Activated CD4-positive, alpha-beta memory T cell treated with anti-CD3 and anti-CD28 coated beads, Interleukin-2, amount 10 ng/mL, durations not matched to agents 7 days and 5 days (primary cell): ENCODE data around the gene CD59. TPM values are rescaled to one million over a fixed set of nuclear protein-coding genes. Genes with fewer than 3 reads are reported as not detected.
"Not testable (repeated sequence)": the region's sequence is repeated elsewhere in the genome, so short reads cannot be mapped to it uniquely, and the experiment has no call there.

ENCODE experiments used
- CTCF ChIA-PET: fragments of 350-600 bp; sonication (Branson Sonifier 250); formaldehyde crosslinking; loops from one replicate; lab custom pipeline; 2021; ENCODE audit warnings: antibody characterized with exemption, inconsistent platforms; lab: Charles Lee
- POLR2A ChIA-PET: fragments of 350-600 bp; sonication (Branson Sonifier 250); formaldehyde crosslinking; loops from one replicate; lab custom pipeline; 2021; ENCODE audit warnings: antibody characterized with exemption; lab: Charles Lee
- DNase-seq: peaks from one replicate; pipeline ENCODE4 v3.0.0-alpha.2; 2020
- H3K27ac Mint-ChIP-seq: one replicate; pipeline ENCODE4 v1.8.0; 2021; ENCODE audit warnings: mild to moderate bottlenecking, mixed read lengths
- H3K27me3 Mint-ChIP-seq: one replicate; pipeline ENCODE4 v1.8.0; 2021; ENCODE audit warnings: mixed read lengths
- H3K36me3 Mint-ChIP-seq: one replicate; pipeline ENCODE4 v1.8.0; 2021; ENCODE audit warnings: low read depth, mixed read lengths
- H3K4me1 Mint-ChIP-seq: one replicate; pipeline ENCODE4 v1.8.0; 2021; ENCODE audit warnings: mixed read lengths
- H3K4me3 Mint-ChIP-seq: one replicate; pipeline ENCODE4 v1.8.0; 2021; ENCODE audit warnings: mild to moderate bottlenecking, mixed read lengths
- H3K9me3 Mint-ChIP-seq: one replicate; pipeline ENCODE4 v1.8.0; 2021; ENCODE audit warnings: mixed read lengths
- total RNA-seq, 2 experiments: library from RNA; stranded (reverse); gene quantifications; one replicate each; pipeline ENCODE4 v1.2.3, GENCODE V29; 2021

Gene CD59
- total RNA-seq, 2 experiments from 2014 or later = 153 to 158 TPM

DNA sequence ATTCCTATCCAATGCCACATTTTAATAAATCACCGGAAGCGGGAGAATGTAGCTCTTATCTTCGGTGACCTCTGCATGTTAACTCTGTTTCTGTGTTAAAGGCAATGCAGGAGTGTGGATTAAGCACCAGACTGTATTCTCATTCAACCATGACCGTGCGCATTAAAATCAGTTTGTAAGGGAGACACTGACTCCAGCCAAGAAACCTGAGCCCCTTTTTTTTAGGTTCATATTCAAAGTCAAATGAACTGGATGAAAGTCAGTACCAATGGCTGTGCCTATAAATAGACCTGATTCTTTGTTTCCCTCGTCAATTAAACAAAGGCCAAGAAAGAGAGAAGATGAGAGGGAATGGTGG is 67.8 kb downstream of the CD59 start:
- ChIA-PET POLR2A (interaction anchor here (0.9 kb wide), 1 partner anchor 36 kb away, joined by 3 read pairs; no protein-coding TSS in a partner anchor), CTCF (no interaction called here)
- DNase-seq = no peak
- no peaks in the 10 kb centered on the region for H3K9me3 Mint-ChIP-seq
- peaks cover 5% of the 10 kb centered on the region for H3K27me3 Mint-ChIP-seq
- no peaks in the 10 kb centered on the region for H3K36me3 Mint-ChIP-seq
- H3K4me3 Mint-ChIP-seq = no peak overlapping the region
- H3K27ac Mint-ChIP-seq = no peak overlapping the region
- peaks cover 17% of the 10 kb centered on the region for H3K4me1 Mint-ChIP-seq

DNA sequence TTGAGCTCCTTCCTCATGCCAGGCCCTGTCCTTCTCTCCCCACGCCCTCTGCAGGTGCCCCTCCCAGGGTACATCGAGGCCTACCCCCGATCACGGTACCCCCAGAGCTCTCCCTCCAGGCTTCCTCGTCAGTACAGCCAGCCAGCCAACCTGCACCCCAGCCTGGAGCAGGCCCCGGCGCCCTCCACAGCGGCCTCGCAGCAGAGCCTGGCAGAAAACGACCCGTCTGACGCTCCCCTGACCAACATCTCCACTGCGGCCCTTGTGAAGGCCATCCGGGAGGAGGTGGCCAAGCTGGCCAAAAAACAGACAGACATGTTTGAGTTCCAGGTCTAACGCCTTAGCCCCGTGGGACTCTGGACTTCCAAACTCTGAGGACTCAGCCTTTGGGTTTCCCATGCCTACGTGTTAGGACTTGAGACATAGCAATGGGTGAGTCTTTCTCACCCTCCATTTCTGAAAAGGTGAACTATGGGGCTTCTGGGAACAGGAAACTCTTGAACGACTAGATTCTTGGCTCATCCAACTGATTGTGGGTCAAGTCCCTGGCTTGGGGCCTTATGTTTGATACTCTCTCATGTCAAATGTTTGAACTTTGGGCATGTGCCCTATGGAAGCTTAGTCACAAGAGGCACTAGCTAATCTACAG is 68.3 kb downstream of the CD59 start:
- Mint-ChIP-seq H3K4me3 (no peak overlapping the region), H3K27ac (no peak overlapping the region), H3K9me3 (no peaks in the 10 kb centered on the region), H3K36me3 (no peaks in the 10 kb centered on the region), H3K4me1 (peaks cover 17% of the 10 kb centered on the region), H3K27me3 (peaks cover 5% of the 10 kb centered on the region)
- POLR2A ChIA-PET = interaction anchor here (0.9 kb wide), 1 partner anchor 37 kb away, joined by 3 read pairs; no protein-coding TSS in a partner anchor
- no peak for DNase-seq
- CTCF ChIA-PET = no interaction called here

- no peak for DNase-seq
- ChIA-PET POLR2A (no interaction called here), CTCF (no interaction called here)
- H3K27ac Mint-ChIP-seq = no peak overlapping the region
- H3K27me3 Mint-ChIP-seq = peaks cover 1% of the 10 kb centered on the region
- no peaks in the 10 kb centered on the region for H3K36me3 Mint-ChIP-seq
- H3K4me1 Mint-ChIP-seq = peaks cover 8% of the 10 kb centered on the region
- H3K9me3 Mint-ChIP-seq = no peaks in the 10 kb centered on the region
- no peak overlapping the region for H3K4me3 Mint-ChIP-seq
These were observed 70.7 kb downstream of the CD59 start for GRCh38 chr11:33665350-33666106.

DNA sequence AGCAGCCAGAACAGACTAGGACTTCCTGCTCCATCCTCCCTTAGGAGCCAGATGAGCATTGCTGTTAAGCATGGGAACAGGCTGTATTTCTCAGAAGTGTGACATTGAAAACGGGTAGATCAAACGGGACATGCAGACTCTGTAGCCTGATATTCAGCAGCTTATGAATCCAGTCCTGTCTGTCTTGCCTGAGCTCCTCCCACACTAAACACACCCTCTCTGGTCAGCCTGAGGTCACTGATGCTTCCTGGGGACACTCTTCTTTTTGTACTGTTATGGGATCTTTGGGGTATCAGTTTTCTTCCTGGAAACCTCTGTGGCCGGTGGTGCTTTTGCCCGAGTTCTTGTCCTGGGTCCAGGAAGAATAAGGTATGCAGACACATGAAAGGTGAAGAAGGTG is 71.4 kb downstream of the CD59 start:
- H3K4me3 Mint-ChIP-seq = no peak overlapping the region
- no peaks in the 10 kb centered on the region for H3K9me3 Mint-ChIP-seq
- DNase-seq = no peak
- H3K27ac Mint-ChIP-seq = no peak overlapping the region
- H3K4me1 Mint-ChIP-seq = peaks cover 2% of the 10 kb centered on the region
- POLR2A ChIA-PET = no interaction called here
- H3K27me3 Mint-ChIP-seq = peaks cover 1% of the 10 kb centered on the region
- no peaks in the 10 kb centered on the region for H3K36me3 Mint-ChIP-seq
- CTCF ChIA-PET = no interaction called here

GRCh38 chr11:33664166-33664565 is 72.1 kb downstream of the CD59 start:
- no peaks in the 10 kb centered on the region for H3K4me1 Mint-ChIP-seq
- H3K4me3 Mint-ChIP-seq = no peak overlapping the region
- DNase-seq = no peak
- no peaks in the 10 kb centered on the region for H3K9me3 Mint-ChIP-seq
- no peaks in the 10 kb centered on the region for H3K36me3 Mint-ChIP-seq
- ChIA-PET POLR2A (no interaction called here), CTCF (no interaction called here)
- H3K27me3 Mint-ChIP-seq = peaks cover 1% of the 10 kb centered on the region
- no peak overlapping the region for H3K27ac Mint-ChIP-seq

GRCh38 chr11:33663121-33663520 is 73.1 kb downstream of the CD59 start:
- no peak overlapping the region for H3K27ac Mint-ChIP-seq
- H3K9me3 Mint-ChIP-seq = no peaks in the 10 kb centered on the region
- ChIA-PET CTCF (no interaction called here), POLR2A (no interaction called here)
- H3K27me3 Mint-ChIP-seq = peaks cover 4% of the 10 kb centered on the region
- no peak overlapping the region for H3K4me3 Mint-ChIP-seq
- H3K4me1 Mint-ChIP-seq = no peaks in the 10 kb centered on the region
- DNase-seq = no peak
- H3K36me3 Mint-ChIP-seq = no peaks in the 10 kb centered on the region

DNA sequence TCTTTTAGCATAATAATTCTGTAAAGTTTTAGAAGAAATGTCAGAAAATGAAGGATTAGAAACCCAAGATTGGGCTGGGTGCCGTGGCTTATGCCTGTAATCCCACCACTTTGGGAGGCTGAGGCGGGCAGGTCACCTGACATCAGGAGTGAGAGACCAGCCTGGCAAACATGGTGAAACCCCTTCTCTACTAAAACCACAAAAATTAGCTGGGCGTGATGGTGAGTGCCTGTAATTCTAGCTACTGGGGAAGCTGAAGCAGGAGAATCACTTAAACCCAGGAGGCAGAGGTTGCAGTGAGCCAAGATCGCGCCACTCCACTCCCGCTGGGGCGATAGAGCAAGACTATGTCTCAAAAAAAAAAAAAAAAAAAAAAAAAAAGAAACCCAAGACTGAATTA is 74.7 kb downstream of the CD59 start:
- H3K4me3 Mint-ChIP-seq, H3K27me3 Mint-ChIP-seq, H3K36me3 Mint-ChIP-seq, H3K4me1 Mint-ChIP-seq, H3K9me3 Mint-ChIP-seq, POLR2A ChIA-PET, DNase-seq, H3K27ac Mint-ChIP-seq: not testable (repeated sequence)
- CTCF ChIA-PET = interaction anchor here (0.7 kb wide), 1 partner anchor 299 kb away, joined by 7 read pairs; no protein-coding TSS in a partner anchor

GRCh38 chr11:33660962-33661361 is 75.3 kb downstream of the CD59 start:
- H3K27ac Mint-ChIP-seq = no peak overlapping the region
- no peaks in the 10 kb centered on the region for H3K9me3 Mint-ChIP-seq
- H3K4me3 Mint-ChIP-seq = no peak overlapping the region
- H3K27me3 Mint-ChIP-seq = peaks cover 4% of the 10 kb centered on the region
- DNase-seq = no peak
- H3K4me1 Mint-ChIP-seq = no peaks in the 10 kb centered on the region
- H3K36me3 Mint-ChIP-seq = no peaks in the 10 kb centered on the region
- POLR2A ChIA-PET = no interaction called here
- CTCF ChIA-PET = no interaction called here

GRCh38 chr11:33659370-33660139 is 76.7 kb downstream of the CD59 start:
- CTCF ChIA-PET = no interaction called here

DNA sequence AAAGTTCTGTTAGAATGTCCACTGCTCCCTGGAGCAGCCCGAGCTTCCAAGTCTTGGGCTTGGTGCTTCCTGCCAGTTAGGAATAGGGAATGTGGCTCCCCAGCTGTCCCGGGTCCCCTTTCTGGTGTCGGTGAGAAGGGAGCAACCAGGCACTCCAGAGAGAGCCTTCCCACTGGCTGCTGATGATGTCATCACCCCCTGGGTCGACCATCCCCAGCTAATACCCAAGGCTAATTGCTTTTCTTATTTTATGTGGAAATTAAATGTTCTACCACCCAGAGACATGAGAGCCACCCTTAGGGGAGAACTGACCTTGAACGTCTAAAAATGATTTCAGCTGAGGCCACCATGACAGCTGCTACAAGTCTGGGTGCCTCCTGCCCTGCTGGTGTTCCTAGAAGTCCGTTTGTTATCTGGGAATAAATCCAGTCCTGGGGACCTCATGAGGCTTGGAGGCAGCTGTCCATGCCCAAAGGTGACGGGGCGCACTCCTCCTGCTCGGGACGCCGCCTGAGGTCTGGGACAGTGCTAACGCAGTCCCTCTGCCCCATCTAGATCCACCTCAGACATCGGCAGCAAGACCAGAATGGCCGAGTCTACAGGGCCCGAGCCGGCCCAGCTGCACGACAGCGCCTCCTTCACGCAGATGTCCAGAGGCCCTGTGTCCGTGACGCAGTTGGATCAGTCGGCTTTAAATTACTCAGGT is 77.9 kb downstream of the CD59 start:
- peaks cover 8% of the 10 kb centered on the region for H3K27me3 Mint-ChIP-seq
- no peak overlapping the region for H3K27ac Mint-ChIP-seq
- POLR2A ChIA-PET = no interaction called here

More at GRCh38 chr11:33659370-33660139, 76.7 kb downstream of the CD59 start:
- Mint-ChIP-seq H3K36me3 (no peaks in the 10 kb centered on the region), H3K4me3 (no peak overlapping the region), H3K27ac (no peak overlapping the region), H3K4me1 (no peaks in the 10 kb centered on the region), H3K27me3 (peaks cover 8% of the 10 kb centered on the region), H3K9me3 (no peaks in the 10 kb centered on the region)
- POLR2A ChIA-PET = no interaction called here
- no peak for DNase-seq

GRCh38 chr11:33657757-33658156 is 78.5 kb downstream of the CD59 start:
- Mint-ChIP-seq H3K4me3 (no peak overlapping the region), H3K9me3 (no peaks in the 10 kb centered on the region), H3K27me3 (peaks cover 10% of the 10 kb centered on the region), H3K27ac (no peak overlapping the region), H3K36me3 (no peaks in the 10 kb centered on the region), H3K4me1 (no peaks in the 10 kb centered on the region)
- ChIA-PET POLR2A (no interaction called here), CTCF (no interaction called here)
- no peak for DNase-seq

More for the DNA sequence above, 77.9 kb downstream of the CD59 start:
- no peak for DNase-seq
- no peaks in the 10 kb centered on the region for H3K4me1 Mint-ChIP-seq
- no peak overlapping the region for H3K4me3 Mint-ChIP-seq
- CTCF ChIA-PET = no interaction called here
- H3K9me3 Mint-ChIP-seq = no peaks in the 10 kb centered on the region
- H3K36me3 Mint-ChIP-seq = no peaks in the 10 kb centered on the region

DNA sequence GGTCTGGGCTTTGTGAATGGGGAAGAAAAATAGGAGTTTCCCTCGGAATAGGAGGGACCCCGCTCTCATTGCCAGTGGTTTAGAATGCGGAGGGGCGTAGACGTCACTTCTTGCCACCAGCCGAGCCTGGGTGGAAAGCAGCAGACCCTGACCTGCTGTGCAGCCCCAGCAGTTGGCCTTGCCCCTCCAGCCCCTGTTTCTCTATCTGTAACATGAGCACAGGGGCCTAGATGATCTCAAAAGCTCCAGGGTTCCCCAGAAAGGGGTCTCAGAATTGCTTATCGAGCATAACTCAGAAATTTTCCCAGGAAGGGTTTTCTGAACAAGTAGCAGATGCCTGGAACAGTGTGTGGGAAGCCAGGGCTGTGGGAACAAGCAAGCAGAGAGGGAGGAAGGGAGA is 79.5 kb downstream of the CD59 start:
- H3K27me3 Mint-ChIP-seq = peaks cover 11% of the 10 kb centered on the region
- ChIA-PET POLR2A (no interaction called here), CTCF (no interaction called here)
- no peaks in the 10 kb centered on the region for H3K9me3 Mint-ChIP-seq
- no peaks in the 10 kb centered on the region for H3K4me1 Mint-ChIP-seq
- H3K27ac Mint-ChIP-seq = no peak overlapping the region
- no peaks in the 10 kb centered on the region for H3K36me3 Mint-ChIP-seq
- H3K4me3 Mint-ChIP-seq = no peak overlapping the region
- DNase-seq = no peak
